Nephron (organoid): ENCODE data around the gene TRIM26.
"Not testable (repeated sequence)": the region's sequence is repeated elsewhere in the genome, so short reads cannot be mapped to it uniquely, and the experiment has no call there.

Experiments
- H3K27ac Mint-ChIP-seq, 3 experiments: 2 replicates each; pipeline ENCODE4 v1.8.0; 2020; ENCODE audit warnings: mixed read lengths in 3 of 3, mild to moderate bottlenecking in 2 of 3, moderate library complexity in 1 of 3
- H3K27me3 Mint-ChIP-seq: 2 replicates; pipeline ENCODE4 v1.8.0; 2021; ENCODE audit warnings: low read depth, mild to moderate bottlenecking, moderate library complexity, mixed read lengths
- H3K36me3 Mint-ChIP-seq: 2 replicates; pipeline ENCODE4 v1.8.0; 2020; ENCODE audit warnings: low read depth, mixed read lengths
- H3K4me1 Mint-ChIP-seq: 2 replicates; pipeline ENCODE4 v1.8.0; 2020; ENCODE audit warnings: mixed read lengths
- H3K4me3 Mint-ChIP-seq, 3 experiments: 2 replicates each; pipeline ENCODE4 v1.8.0; 2020; ENCODE audit warnings: mild to moderate bottlenecking in 3 of 3, mixed read lengths in 3 of 3, moderate library complexity in 2 of 3
- H3K9me3 Mint-ChIP-seq: 2 replicates; pipeline ENCODE4 v1.8.0; 2020; ENCODE audit warnings: mixed read lengths
- TF ChIP-seq, protein P1 (sequence below), 3 experiments: fragments of 200-600 bp; sonication (generic); IDR thresholded peaks; one replicate each; pipeline ENCODE4 v1.5.0; 2021; ENCODE audit warnings: antibody characterized with exemption in 3 of 3; ENCODE audit not compliant: unreplicated experiment in 3 of 3

The TRIM26 gene

DNA sequence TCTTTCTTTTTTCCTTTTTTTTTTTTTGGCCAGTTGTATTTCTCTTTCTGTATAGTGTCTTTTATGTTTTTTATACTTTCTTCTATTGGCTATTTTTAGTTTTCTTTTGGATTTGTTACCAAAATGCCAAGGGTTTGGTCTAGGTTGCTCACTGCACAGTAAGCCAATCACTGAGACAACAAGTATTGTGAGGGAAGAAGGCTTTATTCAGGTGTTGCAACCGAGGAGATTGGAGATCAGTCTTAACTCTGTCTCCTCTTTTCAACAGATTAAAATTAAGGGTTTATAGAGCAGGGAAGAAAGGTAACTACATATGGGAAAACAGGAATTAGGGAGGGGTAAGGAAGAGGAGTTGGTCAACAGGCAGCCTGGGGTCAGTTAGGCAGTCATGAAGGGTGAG is 10.1 kb upstream of the TRIM26 start:
- Mint-ChIP-seq H3K4me1 (no peaks in the 10 kb centered on the region), H3K9me3 (peaks cover 21% of the 10 kb centered on the region), H3K36me3 (peaks cover 15% of the 10 kb centered on the region), H3K4me3 (no peak overlapping the region), H3K27me3 (no peaks in the 10 kb centered on the region), H3K27ac (no peak overlapping the region)
- TF ChIP-seq, protein P1, sequence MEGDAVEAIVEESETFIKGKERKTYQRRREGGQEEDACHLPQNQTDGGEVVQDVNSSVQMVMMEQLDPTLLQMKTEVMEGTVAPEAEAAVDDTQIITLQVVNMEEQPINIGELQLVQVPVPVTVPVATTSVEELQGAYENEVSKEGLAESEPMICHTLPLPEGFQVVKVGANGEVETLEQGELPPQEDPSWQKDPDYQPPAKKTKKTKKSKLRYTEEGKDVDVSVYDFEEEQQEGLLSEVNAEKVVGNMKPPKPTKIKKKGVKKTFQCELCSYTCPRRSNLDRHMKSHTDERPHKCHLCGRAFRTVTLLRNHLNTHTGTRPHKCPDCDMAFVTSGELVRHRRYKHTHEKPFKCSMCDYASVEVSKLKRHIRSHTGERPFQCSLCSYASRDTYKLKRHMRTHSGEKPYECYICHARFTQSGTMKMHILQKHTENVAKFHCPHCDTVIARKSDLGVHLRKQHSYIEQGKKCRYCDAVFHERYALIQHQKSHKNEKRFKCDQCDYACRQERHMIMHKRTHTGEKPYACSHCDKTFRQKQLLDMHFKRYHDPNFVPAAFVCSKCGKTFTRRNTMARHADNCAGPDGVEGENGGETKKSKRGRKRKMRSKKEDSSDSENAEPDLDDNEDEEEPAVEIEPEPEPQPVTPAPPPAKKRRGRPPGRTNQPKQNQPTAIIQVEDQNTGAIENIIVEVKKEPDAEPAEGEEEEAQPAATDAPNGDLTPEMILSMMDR (IDR thresholded peaks at IDR 0.05; ENCODE audit: unreplicated experiment in 3 of 3) = no peak

DNA sequence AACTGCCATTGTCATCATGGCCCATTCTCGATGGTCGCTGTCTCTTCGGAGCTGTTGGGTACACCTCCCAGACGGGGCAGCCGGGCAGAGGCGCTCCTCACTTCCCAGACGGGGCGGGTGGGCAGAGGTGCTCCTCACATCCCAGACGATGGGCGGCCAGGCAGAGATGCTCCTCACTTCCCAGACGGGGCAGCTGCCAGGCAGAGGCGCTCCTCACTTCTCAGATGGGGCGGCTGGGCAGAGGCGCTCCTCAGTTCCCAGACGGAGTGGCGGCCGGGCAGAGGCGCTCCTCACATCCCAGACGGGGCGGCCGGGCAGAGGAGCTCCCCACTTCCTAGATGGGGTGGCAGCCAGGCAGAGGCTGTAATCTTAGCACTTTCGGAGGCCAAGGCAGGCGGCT is 8.8 kb upstream of the TRIM26 start:
- H3K4me1 Mint-ChIP-seq, H3K4me3 Mint-ChIP-seq, H3K27ac Mint-ChIP-seq, H3K27me3 Mint-ChIP-seq: not testable (repeated sequence)
- Mint-ChIP-seq H3K36me3 (peaks cover 15% of the 10 kb centered on the region), H3K9me3 (peaks cover 21% of the 10 kb centered on the region)

DNA sequence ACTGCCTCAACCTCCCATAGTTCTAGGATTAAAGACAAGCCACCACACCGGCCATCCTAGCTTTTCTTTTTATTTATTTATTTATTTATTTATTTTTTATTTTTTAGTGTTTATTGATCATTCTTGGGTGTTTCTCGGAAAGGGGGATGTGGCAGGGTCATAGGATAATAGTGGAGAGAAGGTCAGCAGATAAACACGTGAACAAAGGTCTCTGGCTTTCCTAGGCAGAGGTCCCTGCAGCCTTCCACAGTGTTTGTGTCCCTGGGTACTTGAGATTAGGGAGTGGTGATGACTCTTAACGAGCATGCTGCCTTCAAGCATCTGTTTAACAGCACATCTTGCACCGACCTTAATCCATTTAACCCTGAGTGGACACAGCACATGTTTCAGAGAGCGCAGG is 8.2 kb upstream of the TRIM26 start:
- not testable (repeated sequence) for H3K4me3 Mint-ChIP-seq, H3K27ac Mint-ChIP-seq, H3K27me3 Mint-ChIP-seq, H3K4me1 Mint-ChIP-seq
- Mint-ChIP-seq H3K36me3 (peaks cover 15% of the 10 kb centered on the region), H3K9me3 (peaks cover 21% of the 10 kb centered on the region)

DNA sequence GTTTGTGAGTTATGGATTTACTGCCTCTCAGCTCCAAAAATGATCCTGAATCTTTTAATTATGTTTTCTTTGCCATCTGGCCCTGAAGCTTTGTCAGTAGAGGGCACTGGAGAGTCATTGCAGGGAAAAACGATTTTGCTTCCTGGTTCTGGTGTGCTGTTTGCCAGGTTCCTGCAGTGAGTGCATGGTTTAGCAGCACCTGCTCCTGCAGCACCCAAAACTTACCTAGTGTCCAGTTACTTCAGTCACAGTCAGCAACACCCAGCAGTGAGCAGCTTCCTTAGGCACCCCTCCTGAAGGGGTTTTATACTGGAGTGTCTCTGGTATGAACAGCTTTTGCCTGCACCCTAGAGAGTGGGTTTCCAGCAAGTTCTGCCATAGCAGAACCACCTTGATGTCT is 6.0 kb upstream of the TRIM26 start:
- Mint-ChIP-seq H3K27me3 (peaks cover 4% of the 10 kb centered on the region), H3K9me3 (peaks cover 19% of the 10 kb centered on the region), H3K4me1 (no peaks in the 10 kb centered on the region), H3K4me3 (no peak overlapping the region), H3K27ac (peak overlapping the region in 1 of 3 experiments; percentile 16), H3K36me3 (peaks cover 15% of the 10 kb centered on the region)
- TF ChIP-seq, protein P1 (IDR thresholded peaks at IDR 0.05; ENCODE audit: unreplicated experiment in 3 of 3) = peak; percentile 77 to 83 (median 81)

DNA sequence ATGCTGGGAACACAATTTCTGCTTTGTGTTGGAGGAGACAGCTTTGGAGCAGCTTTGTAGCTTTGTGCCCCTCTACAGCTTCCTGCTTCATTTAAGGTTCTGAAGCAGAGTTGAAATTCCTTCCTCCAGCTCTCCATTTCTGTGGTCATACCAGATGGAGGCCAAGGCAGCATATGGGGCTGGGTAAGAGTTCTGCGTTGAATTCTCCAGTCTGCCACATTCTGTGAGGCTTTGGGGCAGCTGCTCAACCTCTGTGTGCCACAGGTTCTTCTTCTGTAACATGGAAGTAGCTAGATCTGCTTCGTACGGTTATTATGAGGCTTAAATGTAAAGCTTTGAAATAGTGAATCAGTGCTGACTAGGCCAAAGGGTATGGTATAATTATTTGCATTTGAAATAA is 2.9 kb upstream of the TRIM26 start:
- TF ChIP-seq, protein P1 (IDR thresholded peaks at IDR 0.05; ENCODE audit: unreplicated experiment in 3 of 3) = no peak
- H3K27ac Mint-ChIP-seq = peak overlapping the region; percentile 26 to 66 (median 63)
- peaks cover 4% of the 10 kb centered on the region for H3K27me3 Mint-ChIP-seq
- peak overlapping the region; percentile 70 to 80 (median 79) for H3K4me3 Mint-ChIP-seq
- peaks cover 22% of the 10 kb centered on the region for H3K4me1 Mint-ChIP-seq
- no peaks in the 10 kb centered on the region for H3K9me3 Mint-ChIP-seq
- H3K36me3 Mint-ChIP-seq = no peaks in the 10 kb centered on the region

DNA sequence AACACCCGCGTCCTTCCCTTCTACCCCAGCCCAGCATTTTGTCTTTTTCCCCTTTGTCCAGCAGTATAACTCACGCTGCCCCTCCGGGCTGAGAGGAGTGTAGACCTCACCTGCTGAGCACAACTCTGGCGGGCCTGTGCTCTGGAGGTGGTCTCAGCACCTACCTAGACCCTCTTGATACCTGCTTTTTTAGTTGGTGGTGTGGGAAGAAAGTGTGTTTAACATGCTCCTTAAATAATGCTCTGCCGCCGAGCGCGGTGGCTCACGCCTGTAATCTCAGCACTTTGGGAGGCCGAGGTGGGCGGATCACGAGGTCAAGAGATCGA is 1.4 kb upstream of the TRIM26 start:
- no peaks in the 10 kb centered on the region for H3K9me3 Mint-ChIP-seq
- peak overlapping the region; percentile 89 to 95 (median 93) for H3K27ac Mint-ChIP-seq
- H3K4me1 Mint-ChIP-seq = peaks cover 31% of the 10 kb centered on the region
- H3K4me3 Mint-ChIP-seq = peak overlapping the region; percentile 88 to 97 (median 95)
- peaks cover 4% of the 10 kb centered on the region for H3K27me3 Mint-ChIP-seq
- H3K36me3 Mint-ChIP-seq = no peaks in the 10 kb centered on the region
- TF ChIP-seq, protein P1 (IDR thresholded peaks at IDR 0.05; ENCODE audit: unreplicated experiment in 3 of 3) = no peak

DNA sequence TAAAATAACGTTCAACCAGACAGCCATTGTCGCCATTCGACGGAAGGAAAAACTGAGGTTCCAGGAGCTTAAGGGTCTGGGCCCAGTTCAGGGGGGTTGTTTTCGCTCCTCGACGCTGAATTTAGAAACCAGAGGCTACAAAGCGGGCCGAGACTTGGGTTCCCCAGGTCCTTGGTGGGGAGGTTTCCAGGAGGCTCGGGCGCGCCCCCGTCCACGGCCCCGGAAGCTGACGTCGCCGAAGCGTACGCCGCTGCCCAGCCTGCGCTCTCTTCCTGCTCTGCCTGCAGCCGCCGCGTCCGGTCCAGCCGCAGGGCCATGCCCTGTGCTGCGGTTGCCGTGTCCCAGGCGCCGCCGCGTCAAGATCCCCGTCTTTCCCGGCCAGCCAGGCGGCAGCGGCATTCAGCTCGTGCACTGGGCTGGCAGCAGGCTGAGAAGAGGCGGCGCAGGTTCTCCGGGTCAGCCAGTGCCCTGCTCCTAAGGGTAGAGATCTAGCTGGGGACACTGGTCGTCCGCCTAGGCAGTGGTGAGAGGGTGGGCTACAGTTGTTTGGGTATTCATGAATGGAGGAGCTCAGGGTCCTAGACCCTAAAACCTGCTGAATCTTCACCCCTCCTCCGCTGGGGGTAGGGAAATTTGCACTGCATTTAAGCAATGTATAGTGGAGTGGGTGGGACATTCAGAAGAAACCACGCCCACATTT is 901 bp upstream of the TRIM26 start:
- Mint-ChIP-seq H3K4me1 (peaks cover 31% of the 10 kb centered on the region), H3K4me3 (peak overlapping the region; percentile 88 to 97 (median 95)), H3K27me3 (peaks cover 4% of the 10 kb centered on the region), H3K9me3 (no peaks in the 10 kb centered on the region), H3K36me3 (no peaks in the 10 kb centered on the region), H3K27ac (peak overlapping the region; percentile 89 to 95 (median 93))
- TF ChIP-seq, protein P1 (IDR thresholded peaks at IDR 0.05; ENCODE audit: unreplicated experiment in 3 of 3) = no peak
